Esophagus muscularis mucosa (tissue), 4 donors: ENCODE results near the gene AKAP6. TPM values are rescaled to one million over a fixed set of nuclear protein-coding genes. Genes with fewer than 3 reads are reported as not detected.

Experiments
- DNase-seq: peaks from one replicate; pipeline ENCODE4 v3.0.0-alpha.2; 2017; ENCODE audit errors: extremely low spot score
- H3K27ac ChIP-seq, 4 donors: fragments of 200-600 bp; sonication (generic); replicated peaks in 1 of 4; 1 replicate in 3 of 4; 2 replicates in 1 of 4; pipeline ENCODE4 v1.5.1; 2016 to 2019; ENCODE audit warnings: mild to moderate bottlenecking in 1 of 4
- H3K27me3 ChIP-seq, 4 donors: fragments of 200-600 bp; sonication (generic); one replicate each; pipeline versions ENCODE4 v1.5.1 to v1.6.0; 2016 to 2019
- H3K36me3 ChIP-seq, 4 donors: fragments of 200-600 bp; sonication (generic); one replicate each; pipeline ENCODE4 v1.5.1; 2016 to 2019
- H3K4me1 ChIP-seq, 4 donors: fragments of 200-600 bp; sonication (generic); one replicate each; pipeline ENCODE4 v1.5.1; 2016 to 2019
- H3K4me3 ChIP-seq, 4 donors: fragments of 200-600 bp; sonication (generic); 1 replicate in 2 of 4; 2 replicates in 2 of 4; pipeline ENCODE4 v1.5.1; 2016 to 2019; ENCODE audit warnings: mild to moderate bottlenecking in 4 of 4, moderate library complexity in 1 of 4
- H3K9me3 ChIP-seq, 4 donors: fragments of 200-600 bp; sonication (generic); 1 replicate in 3 of 4; 2 replicates in 1 of 4; pipeline ENCODE4 v1.5.1; 2016 to 2019
- EP300 ChIP-seq: sonication (generic); formaldehyde crosslinking; IDR thresholded peaks from one replicate; pipeline ENCODE4 v1.6.1; 2017; ENCODE audit warnings: antibody characterized with exemption
- POLR2A ChIP-seq: fragments of 450-650 bp; IDR thresholded peaks from one replicate; pipeline ENCODE4 v1.6.1; 2017; ENCODE audit warnings: antibody characterized with exemption, moderate library complexity, mild to moderate bottlenecking, low read depth
- POLR2AphosphoS5 ChIP-seq, 2 donors: sonication (generic); formaldehyde crosslinking; IDR thresholded peaks; one replicate each; pipeline ENCODE4 v1.6.1; 2017; ENCODE audit warnings: antibody characterized with exemption in 2 of 2
- WGBS: methylation state at CpG from one replicate; pipeline ENCODE4 v1.1.5; 2018; 5-methylcytosine and 5-hydroxymethylcytosine counted together
- intact Hi-C: fragments of 100-400 bp; cut with DNase I; formaldehyde crosslinking; loops from one replicate; pipeline ENCODE4 v1.15.1; 2023
- total RNA-seq, 4 donors: library from RNA; depleted of rRNA; stranded (reverse); fragments of >200 nt; gene quantifications; one replicate each; pipeline versions ENCODE4 v1.1.0 to v1.2.1, GENCODE V29; 2016
- TF ChIP-seq, protein P1 (sequence below), 3 experiments: fragments of 200-600 bp in 2 of 3; fragments of 450-650 bp in 1 of 3; sonication (generic) in 2 of 3; IDR thresholded peaks; one replicate each; pipeline ENCODE4 v1.5.1; 2017 to 2019; ENCODE audit warnings: antibody characterized with exemption in 3 of 3, mild to moderate bottlenecking in 2 of 3, moderate library complexity in 1 of 3

AKAP6 gene
- total RNA-seq, 4 donors from 2014 or later: 21.3 to 38.6 (median 31.5) TPM

DNA sequence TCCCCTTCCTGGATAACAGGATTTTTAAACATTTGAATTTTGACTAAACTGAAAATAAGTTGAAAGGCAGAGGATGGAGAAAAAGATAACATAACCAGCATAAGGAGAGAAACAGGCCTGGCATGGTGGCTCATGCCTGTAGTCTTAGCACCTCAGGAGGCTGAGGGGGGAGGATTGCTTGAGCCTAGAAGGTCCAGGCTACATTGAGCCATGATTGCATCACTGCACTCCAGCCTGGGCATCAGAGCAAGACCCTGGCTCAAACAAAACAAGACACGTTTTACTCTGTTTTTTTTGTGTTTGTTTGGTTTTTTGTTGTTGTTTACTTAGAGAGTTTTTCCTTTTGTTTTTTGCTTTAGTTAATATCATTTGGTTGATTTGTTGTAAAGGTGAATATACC, 8.7 kb downstream of the AKAP6 start:
- Histone ChIP-seq H3K27me3 (no peaks in the 10 kb centered on the region), H3K4me3 (no peak overlapping the region), H3K27ac (no peak overlapping the region), H3K36me3 (no peaks in the 10 kb centered on the region), H3K9me3 (no peaks in the 10 kb centered on the region), H3K4me1 (peaks cover 0 to 6% (median 0%) of the 10 kb centered on the region in 4 donors)
- TF ChIP-seq, protein P1, sequence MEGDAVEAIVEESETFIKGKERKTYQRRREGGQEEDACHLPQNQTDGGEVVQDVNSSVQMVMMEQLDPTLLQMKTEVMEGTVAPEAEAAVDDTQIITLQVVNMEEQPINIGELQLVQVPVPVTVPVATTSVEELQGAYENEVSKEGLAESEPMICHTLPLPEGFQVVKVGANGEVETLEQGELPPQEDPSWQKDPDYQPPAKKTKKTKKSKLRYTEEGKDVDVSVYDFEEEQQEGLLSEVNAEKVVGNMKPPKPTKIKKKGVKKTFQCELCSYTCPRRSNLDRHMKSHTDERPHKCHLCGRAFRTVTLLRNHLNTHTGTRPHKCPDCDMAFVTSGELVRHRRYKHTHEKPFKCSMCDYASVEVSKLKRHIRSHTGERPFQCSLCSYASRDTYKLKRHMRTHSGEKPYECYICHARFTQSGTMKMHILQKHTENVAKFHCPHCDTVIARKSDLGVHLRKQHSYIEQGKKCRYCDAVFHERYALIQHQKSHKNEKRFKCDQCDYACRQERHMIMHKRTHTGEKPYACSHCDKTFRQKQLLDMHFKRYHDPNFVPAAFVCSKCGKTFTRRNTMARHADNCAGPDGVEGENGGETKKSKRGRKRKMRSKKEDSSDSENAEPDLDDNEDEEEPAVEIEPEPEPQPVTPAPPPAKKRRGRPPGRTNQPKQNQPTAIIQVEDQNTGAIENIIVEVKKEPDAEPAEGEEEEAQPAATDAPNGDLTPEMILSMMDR (IDR thresholded peaks at IDR 0.05): no peak
- TF ChIP-seq POLR2AphosphoS5 (IDR thresholded peaks at IDR 0.05): no peak
- no peak for TF ChIP-seq EP300
- intact Hi-C loops: no loop called here
- 88% methylated on average over 1 of the region's 1 CpG for WGBS
- DNase-seq: no peak

DNA sequence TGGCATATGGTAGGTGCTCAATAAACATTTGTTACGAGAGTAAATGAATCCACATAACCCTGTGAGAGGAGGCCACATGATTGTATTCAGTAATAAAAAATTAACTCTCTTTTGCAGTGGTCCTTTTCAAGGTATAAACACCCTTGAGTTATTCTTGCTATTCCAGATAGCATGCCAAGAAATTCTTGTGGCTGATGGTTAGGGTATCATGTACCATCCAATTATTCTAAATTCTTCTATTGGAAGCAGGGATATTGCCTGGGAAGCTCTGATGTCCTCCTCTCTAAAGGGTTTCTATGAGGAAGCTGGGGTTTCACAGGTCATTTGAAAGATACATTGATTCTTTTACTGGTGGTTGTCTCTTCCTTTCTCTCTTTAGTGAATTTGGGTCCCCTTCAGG, 10.1 kb downstream of the AKAP6 start:
- Histone ChIP-seq H3K4me3 (no peak overlapping the region), H3K4me1 (peaks cover 0 to 6% (median 0%) of the 10 kb centered on the region in 4 donors), H3K27ac (no peak overlapping the region), H3K9me3 (no peaks in the 10 kb centered on the region), H3K36me3 (no peaks in the 10 kb centered on the region), H3K27me3 (no peaks in the 10 kb centered on the region)
- TF ChIP-seq EP300 (no peak), POLR2AphosphoS5 (IDR thresholded peaks at IDR 0.05) (no peak), POLR2A (no peak)
- TF ChIP-seq, protein P1 (IDR thresholded peaks at IDR 0.05): no peak
- intact Hi-C loops: no loop called here
- 67% methylated on average over 1 of the region's 1 CpG for WGBS
- no peak for DNase-seq

DNA sequence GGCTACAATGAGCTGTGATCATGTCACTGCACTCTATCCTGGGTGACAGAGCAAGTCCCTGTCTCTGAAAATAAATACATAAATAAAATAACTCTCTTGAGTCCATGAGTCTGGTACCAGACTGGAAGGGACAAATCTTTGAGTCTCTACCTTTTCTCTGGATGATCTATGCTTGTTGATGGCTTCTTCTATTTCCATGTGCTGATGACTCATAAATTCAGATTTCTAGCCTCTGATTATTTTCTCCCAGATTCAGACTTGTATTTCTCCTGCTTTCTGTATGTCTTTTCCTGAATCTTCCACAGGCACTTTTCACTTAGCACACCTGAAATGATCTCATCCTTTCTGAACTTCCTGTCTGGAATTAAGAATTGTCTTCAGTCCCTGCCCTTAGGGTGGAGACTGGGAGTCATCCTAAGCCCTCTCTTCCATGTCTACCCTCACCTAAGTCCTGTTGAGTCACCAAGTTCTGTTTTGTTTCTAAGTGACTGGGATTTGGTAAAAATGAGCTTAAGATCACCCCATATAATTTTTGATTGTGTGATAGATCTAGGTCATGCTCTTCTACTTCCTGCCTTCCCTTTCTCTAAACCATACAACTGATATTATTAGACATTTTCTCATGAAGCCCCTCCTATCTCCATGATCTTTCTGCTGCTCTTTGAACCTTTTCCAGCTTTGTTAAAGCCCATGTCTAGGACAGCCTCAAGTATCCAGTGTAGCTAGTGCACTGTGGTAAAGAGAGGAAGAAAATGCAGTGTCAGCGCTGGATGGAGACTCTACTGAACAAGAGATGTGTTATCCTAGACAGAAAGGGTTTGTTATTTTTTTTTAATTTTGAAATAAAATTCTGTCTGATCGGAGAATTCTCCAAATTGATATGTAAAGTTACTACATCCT, 13.1 kb downstream of the AKAP6 start:
- intact Hi-C loops: no loop called here

DNA sequence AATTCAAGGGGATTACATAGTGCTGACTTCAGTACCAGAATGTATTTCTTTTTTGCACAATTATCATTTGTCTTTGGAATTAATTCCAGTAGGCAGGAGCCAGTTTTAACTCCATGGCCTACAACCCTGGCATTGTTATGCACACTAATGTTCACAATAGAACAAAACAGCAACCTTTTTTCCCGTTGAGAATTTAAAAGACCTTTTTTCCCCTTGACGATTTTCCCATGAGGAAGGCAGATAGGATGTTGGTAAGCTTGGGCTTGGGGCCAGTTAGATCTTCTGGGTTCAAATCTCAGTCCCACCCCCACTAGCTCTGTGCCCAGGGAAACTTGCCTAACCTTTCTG, 13.7 kb downstream of the AKAP6 start:
- Histone ChIP-seq H3K36me3 (no peaks in the 10 kb centered on the region), H3K27ac (no peak overlapping the region), H3K27me3 (no peaks in the 10 kb centered on the region), H3K4me1 (peaks cover 0 to 6% (median 0%) of the 10 kb centered on the region in 4 donors), H3K4me3 (no peak overlapping the region), H3K9me3 (no peaks in the 10 kb centered on the region)
- TF ChIP-seq POLR2AphosphoS5 (IDR thresholded peaks at IDR 0.05) (no peak), POLR2A (no peak), EP300 (no peak)
- TF ChIP-seq, protein P1 (IDR thresholded peaks at IDR 0.05): no peak
- WGBS: 66% methylated on average over 2 of the region's 2 CpGs
- no peak for DNase-seq
- intact Hi-C loops: no loop called here

More for the DNA sequence above, 13.1 kb downstream of the AKAP6 start:
- no peaks in the 10 kb centered on the region for H3K36me3 ChIP-seq
- no peaks in the 10 kb centered on the region for H3K9me3 ChIP-seq
- TF ChIP-seq, protein P1 (IDR thresholded peaks at IDR 0.05): no peak
- TF ChIP-seq POLR2AphosphoS5 (IDR thresholded peaks at IDR 0.05): no peak
- TF ChIP-seq POLR2A: no peak
- TF ChIP-seq EP300: no peak
- H3K27ac ChIP-seq: no peak overlapping the region
- DNase-seq: no peak
- H3K4me1 ChIP-seq: peaks cover 0 to 6% (median 0%) of the 10 kb centered on the region in 4 donors
- no peaks in the 10 kb centered on the region for H3K27me3 ChIP-seq
- WGBS: 95% methylated on average over 2 of the region's 2 CpGs
- no peak overlapping the region for H3K4me3 ChIP-seq
